NCI-H2227 (cell line): Measurements from ENCODE around the gene PALMD.

Experiments
- DNase-seq: peaks from one replicate; lab custom pipeline; 2025; ENCODE audit not compliant: unreplicated experiment; lab: John Stamatoyannopoulos, UW

The PALMD gene, protein sequence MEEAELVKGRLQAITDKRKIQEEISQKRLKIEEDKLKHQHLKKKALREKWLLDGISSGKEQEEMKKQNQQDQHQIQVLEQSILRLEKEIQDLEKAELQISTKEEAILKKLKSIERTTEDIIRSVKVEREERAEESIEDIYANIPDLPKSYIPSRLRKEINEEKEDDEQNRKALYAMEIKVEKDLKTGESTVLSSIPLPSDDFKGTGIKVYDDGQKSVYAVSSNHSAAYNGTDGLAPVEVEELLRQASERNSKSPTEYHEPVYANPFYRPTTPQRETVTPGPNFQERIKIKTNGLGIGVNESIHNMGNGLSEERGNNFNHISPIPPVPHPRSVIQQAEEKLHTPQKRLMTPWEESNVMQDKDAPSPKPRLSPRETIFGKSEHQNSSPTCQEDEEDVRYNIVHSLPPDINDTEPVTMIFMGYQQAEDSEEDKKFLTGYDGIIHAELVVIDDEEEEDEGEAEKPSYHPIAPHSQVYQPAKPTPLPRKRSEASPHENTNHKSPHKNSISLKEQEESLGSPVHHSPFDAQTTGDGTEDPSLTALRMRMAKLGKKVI

DNA sequence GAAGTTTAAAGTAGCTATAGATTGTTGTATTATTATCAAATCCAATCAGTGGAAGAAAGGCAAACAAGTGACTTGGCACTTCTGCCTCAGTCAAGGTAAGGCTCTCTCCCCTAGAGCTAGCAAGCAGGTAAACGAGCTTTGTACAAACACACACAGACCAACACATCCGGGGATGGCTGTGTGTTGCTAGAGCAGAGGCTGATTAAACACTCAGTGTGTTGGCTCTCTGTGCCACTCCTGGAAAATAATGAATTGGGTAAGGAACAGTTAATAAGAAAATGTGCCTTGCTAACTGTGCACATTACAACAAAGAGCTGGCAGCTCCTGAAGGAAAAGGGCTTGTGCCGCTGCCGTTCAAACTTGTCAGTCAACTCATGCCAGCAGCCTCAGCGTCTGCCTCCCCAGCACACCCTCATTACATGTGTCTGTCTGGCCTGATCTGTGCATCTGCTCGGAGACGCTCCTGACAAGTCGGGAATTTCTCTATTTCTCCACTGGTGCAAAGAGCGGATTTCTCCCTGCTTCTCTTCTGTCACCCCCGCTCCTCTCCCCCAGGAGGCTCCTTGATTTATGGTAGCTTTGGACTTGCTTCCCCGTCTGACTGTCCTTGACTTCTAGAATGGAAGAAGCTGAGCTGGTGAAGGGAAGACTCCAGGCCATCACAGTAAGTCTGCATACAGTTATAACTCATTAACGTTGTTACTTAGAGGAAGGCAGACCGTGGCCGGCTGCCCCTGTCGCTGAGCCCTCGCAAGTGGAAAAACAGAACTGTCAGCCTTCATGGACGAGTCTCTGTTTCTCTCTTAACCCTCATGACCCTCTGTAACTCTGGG lies at the start of gene PALMD:
Gene PALMD (plus strand): TSS at position 415 of the 833 bp plus-strand sequence. CDS start 205 bp downstream, at position 620.
- DNase-seq = no peak

DNA sequence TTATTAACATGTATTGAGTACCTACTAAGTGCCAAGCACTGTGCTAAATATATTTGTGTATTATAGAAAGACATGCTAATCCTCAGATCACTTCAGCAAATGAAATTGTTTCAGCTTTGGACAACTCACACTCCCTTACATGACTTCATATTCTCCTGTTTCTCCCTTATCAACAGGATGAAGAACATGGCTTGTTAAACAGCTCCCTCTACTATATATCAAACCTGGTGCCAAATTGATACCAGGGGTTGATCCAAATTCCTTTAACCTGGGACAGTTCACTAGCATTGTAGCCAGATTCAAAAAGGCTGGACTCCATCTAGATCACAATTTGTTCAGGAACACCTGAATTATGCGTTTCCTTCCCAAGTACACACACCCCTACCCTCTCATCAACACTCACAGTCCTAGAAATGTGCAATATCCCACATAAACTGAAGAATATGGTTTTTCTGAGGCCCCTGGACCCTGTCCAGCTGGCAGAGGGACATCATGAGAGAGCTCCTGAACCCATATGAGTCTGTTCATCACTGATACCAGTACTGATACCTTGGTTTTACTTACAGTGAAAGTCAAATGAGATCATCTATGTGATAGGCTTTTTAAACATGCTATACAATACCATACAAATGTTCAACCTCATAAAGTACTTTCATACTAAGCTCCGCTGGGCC lies 47.0 kb upstream of the PALMD start:
- DNase-seq = no peak

DNA sequence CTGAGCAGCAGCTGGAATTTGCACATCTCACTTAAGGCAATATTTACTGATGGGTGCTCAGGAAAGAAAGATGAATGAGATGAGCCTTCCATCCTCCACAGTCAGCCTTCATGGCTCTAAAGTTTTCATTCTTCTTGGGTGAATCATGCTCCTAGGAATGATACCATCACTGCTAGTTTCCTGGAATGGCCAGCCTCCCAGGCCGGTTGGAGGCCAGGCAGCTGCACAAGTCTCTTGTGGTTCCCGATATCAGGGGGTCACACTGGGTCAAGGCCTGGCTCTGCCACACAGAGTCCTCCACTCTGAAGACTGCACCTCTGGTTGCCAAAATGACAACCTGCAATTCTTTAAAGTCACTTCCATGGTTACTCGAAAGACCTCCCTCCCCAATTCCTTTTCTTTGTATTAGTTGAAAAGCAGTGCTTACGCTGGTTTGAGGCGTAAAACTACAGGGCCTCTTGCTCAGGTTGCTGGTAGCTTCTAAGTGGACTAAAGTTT lies 46.2 kb upstream of the PALMD start:
- no peak for DNase-seq

DNA sequence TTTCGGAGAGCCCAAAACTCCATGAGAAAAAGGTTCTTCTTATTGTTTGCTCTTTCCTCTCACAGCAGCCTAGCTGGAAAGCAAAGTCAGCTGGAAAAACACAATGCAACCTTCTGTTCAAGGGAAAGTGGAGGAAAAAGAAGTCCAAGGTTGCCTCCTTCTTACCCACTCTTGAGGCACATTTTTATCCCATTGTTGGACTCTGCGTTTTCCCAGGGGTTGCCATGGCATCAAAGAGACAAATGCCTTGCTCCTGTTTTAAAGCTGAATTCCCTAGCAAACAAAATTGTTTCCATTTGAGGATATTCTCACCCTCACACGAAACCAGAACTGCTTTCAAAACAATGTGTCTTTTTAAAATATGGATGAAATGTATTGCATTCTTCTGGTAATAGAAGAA lies 45.1 kb upstream of the PALMD start:
- no peak for DNase-seq

DNA sequence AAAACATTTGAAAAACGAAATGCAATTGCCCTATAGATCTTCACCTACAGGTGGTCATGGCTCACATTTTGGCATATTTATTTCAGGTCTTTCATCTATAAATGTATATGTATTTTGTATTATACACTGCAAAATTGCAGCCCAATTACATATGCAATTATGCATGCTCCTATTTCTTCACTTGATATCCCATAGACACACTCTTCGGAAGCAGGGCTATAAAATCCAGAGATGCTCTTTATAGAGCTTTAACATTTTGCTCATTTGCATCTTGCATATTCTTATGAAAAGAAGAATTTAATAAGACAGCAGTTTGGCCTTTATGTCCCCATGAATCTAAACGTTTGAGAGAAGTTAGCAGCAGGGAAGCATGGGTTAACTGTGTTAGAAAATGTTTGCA lies 44.7 kb upstream of the PALMD start:
- DNase-seq = no peak

DNA sequence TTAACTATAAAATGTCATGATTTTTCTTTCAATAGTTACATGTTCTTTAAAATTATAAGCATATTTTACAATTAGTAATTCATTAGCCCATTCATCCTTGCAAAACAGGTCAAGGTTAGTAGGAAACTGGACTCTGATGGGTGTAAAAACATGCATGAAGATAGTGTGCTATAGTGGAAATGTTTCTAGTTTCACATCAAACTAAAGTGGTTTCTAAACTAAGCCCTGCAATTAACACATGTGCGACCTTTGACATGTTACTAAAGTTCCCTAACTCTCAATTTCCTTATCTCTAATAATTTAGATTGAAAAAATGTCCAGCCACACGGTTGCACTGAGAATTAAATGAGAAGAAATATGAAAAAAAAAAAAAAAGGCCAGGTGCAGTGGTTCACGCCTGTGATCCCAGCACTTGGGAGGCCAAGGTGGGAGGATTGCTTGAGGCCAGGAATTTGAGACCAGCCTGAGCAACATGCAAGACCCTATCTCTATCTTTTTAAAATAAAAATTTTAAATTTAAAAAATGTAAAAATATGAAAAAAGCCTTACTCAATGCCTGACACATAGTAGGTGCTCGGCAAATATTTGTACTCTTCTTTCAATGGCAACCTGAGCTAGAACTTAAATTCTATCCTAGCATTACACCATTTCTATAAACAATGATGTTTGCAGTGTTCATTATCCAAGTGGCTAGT lies 44.1 kb upstream of the PALMD start:
- no peak for DNase-seq

DNA sequence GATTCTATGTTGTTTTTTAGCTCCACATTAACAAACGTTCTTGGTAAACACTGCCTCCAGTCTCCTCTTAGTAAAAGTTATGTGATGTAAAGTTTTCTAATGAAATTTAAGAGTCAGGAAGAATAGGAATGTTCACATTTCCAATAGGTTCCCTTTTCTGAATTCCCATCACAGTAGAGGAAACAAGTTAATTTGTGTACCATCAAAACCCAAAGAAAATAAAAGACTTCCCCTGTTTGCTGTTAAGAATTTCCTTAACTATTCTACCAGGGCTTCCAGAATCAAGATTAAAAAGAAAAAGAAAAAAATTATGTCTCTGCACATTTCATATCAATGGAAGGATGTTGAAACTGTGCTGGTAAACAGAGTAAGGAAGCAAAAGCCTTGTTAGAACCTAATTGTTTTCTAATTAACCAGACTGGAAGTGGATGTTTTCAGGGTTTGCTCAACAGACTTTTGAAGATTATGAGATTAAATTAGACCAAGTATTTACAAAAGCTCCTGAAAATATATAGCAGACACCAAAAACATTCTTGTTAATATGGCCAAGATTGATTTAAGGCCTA lies 43.4 kb upstream of the PALMD start:
- no peak for DNase-seq

DNA sequence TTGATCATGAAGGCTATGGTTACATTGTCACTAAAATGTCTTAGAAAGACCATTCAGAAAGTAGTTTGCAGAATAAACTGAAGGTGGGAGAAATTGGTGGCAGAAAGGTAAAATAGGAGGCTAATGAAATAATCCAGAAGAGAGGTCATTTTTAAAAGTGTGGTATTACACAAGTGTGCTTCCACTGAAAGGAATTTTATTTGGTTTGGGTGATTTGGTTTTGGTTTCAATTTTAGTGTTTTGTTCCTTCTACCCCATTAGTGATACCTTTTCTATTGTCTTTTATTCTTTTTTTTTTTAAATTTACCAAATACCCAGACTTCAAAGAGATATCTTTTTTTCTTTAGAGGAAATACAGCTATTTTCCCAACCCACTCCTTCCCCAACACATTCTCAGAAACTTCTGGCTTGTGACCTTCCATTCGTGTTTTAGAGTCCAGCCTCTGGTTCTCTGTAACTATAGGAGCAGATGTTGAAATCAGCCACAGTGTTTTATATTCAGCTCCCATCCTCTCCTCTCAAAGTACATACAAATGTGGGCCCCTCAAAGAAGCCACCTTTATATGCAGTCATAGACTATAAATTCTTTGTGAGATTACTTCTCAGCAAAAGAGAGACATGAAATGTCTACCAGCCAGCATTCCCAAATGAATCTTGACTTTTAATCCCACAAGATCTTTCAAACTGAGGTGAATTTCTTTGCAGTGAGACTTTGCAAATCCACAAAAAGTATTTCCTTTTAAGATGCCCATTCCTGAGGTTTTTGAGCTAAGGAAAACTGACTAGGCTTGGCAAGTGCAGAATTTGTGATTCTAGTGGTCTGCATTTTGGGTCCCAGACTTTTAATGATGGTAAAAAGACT lies 42.0 kb upstream of the PALMD start:
- DNase-seq = no peak

DNA sequence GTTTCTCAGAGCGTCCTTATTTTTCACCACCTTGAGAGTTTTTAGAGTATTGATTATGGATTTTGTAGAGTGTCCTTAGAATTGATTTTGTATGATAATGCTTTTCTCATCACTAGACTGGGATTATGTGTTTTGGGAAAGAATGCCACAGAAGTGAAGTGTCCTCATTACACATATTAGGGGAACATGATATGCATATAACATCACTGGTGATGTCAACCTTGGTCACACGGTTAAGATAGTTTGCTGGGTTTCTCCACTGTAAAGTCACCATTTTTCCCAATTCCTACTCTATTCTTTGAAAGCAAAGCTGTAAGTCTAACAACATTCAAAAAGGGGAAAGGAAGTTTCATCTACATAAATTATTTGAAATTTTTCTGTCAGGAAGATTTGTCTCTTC lies 39.6 kb upstream of the PALMD start:
- no peak for DNase-seq

DNA sequence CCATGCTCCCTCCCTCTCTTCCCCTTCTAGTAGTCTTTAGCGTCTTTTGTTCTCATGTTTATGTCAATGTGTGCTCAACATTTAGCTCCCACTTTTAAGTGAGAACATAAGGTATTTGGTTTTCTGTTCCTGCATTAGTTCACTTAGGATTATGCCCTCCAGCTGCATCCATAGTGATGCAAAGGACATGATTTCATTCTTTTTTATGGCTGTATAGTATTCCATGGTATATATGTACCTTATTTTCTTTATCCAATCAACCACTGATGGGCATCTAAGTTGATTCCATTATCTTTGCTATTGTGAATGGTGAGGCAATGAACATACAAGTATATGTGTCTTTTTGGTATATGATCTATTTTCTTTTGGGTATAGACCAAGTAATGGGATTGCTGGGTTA lies 38.3 kb upstream of the PALMD start:
- DNase-seq = no peak

DNA sequence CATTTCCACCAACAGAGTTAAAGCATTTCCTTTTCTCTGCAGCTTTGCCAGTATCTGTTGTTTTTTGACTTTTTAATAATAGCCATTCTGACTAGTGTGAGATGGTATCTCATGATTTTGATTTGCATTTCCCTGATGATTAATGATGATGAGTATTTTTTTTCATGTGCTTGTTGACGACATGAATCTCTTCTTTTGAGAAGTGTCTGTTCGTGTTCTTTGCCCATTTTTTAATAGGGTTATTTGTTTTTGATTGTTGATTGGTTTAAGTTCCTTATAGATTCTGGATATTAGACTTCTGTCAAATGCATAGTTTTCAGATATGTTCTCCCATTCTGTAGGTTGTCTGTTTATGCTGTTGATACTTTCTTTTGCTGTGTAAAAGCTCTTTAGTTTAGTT lies 37.9 kb upstream of the PALMD start:
- DNase-seq = no peak

DNA sequence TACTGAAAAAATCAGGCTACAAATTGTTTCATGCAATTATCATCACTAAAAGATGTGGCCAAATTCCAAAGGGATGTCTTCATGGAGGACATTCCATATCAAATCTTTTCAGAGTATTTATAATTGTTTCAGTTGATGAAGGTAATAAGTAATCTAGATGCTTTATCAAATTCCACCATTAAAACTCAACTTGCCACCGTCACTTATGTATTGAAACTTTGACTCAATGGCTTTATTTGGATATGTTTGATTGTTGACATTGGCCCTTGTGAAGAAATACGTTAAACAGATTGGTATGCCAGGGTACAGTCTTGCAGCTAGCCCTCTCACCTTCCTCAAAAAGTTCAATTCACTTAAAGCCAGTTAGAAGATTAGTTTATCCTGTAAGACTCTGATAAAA lies 32.2 kb upstream of the PALMD start:
- DNase-seq = no peak

DNA sequence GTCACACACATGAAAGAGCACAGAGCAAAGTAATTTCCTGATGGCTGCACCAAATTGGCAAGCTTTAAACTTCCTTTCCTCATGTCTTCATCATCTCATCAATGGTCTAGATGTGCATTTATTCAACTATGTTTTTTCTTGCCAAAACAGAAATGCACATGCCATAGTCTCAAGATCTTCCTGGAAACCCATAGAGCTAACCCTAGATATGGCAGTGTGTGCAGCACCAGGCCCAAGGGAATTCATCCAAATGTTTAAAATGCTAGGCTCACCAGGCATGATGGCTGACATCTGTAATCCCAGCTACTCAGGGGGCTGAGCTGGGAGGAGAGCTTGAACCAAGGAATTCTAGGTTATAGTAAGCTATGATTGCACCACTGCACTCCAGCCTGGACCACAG lies 31.2 kb upstream of the PALMD start:
- no peak for DNase-seq

DNA sequence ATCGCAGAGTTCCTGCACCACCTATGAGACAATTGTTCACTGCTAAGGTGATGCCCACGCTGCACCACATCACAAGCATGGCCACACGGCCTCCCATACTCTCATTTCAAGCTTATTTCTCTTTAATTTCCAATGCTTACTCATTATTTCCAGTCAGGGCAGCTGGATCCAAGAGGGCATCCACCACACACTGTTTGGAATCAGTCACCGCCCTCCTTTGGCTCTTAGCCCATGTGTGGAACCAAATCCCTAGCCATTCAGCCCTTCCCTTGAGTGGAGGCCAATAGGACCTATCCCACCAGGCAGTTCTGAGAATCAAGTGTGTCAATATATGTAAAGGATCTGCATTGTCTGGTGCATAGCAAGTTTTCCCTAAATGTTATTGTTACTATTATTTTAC lies 26.3 kb upstream of the PALMD start:
- no peak for DNase-seq

DNA sequence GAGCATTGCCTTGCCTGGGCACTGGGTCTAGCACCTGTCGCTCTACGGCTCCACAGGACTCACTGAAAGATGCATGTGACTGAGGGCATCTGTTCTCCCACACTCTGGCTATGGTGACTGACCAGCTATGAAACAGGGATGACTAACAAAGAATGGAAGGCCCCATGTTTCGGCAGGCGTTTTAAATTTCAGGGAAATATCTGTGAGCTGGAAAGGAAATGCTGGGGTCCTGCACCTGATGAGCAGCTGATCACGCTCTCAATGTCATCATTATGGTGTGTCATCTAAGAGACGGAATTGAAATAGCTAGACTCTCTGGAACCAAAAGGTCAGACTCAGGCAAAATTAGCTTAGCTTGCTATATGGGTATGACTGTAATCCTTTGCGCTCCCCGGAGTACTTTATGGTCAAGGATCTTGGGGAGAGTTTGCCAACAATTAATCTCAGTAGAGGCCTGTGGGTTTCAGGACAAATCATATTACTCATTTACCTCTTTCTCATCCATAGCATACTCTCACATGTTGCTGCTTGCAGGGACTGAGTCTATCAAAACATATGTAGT lies 24.5 kb upstream of the PALMD start:
- no peak for DNase-seq

DNA sequence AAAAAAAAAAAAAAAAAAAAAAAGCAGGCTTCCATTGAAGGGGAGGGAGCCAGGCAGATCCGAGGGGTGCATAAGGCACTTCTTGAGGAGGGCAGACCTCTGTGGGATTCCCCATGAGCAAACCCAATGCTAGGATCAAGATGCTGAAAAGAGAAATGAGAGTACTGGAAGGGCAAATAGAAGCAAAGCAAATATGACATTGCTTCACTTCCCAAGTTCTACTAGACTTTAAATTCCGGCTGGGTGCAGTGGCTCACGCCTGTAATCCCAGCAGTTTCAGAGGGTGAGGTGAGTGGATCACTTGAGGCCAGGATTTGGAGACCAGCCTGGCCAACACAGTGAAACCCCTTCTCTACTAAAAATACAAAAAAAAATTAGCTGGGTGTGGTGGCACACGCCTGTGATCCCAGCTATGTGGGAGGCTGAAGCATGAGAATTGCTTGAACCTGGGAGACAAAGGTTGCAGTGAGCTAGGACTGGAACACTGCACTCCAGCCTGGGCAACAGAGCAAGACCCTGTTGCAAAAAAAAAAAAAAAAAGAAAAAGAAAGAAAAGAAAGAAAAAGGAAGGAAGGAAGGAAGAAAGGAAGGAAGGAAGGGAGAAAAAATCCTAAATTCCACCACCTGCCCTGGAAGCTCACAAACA lies 23.1 kb upstream of the PALMD start:
- DNase-seq = no peak

DNA sequence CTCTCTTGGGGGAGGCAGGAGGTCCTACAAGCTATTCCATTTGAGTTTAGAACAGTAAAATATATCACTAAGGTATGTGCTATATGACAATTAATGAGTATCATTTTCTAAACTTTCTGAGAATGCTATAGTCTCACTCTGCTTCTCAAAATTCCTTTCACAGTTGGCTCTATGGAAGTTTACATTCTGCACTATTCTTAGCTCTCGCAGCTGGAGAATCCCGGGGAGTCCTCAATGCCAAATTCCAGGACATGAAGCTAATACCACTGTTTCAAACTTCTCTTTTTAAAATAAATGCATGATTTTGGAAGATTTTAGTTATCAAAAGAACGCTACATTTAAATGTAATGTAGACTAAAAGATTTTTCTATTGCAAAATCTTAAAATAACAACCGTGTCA lies 22.4 kb upstream of the PALMD start:
- no peak for DNase-seq

DNA sequence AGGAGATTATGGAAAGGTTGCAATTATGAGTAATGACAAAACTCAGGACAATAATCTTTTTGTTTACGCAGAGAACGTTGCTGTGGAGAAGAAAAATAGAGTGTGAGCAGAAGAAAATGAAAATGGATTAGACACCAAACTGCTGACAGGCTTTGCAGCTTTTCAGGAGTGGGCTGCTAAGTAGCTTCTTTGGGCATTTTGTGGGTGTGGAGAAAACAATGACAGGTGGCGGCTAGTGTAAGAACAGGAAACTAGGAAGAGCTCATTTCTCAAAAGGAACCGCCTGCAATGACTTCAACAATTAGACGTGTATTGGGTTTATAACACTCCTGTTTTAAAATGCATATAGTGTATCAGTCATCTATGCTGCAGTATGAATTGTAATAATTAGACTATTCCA lies 18.3 kb upstream of the PALMD start:
- no peak for DNase-seq

DNA sequence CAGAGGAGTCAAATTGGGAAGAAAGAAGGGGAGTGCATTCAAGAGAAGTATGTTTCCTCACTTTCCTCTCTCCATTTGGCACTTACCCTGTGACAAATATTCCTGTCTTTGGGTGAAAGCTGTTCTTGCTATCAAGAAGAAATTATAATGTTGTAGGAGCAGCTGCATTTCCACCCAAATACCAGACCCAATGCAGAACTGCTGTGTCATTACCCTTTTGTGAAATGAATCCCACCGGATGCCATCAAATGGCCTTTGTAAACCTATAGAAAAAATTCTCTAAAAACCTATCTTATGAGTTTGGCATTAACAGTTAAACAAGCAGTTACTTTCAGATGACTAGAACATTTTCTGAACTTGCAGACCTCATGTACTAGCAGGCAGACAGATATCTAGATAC lies 16.7 kb upstream of the PALMD start:
- DNase-seq = no peak
